Mammary epithelial cell (primary cell): ENCODE results near the gene EYS.

ENCODE experiments used
- EZH2 ChIP-seq: IDR thresholded peaks from 2 replicates; pipeline ENCODE4 v1.6.1; 2012; ENCODE audit warnings: low read length, inconsistent platforms, borderline replicate concordance
- TF ChIP-seq, protein P1 (sequence below), 2 donors: IDR thresholded peaks in 1 of 2; conservative IDR thresholded peaks in 1 of 2; 2 replicates each; pipeline ENCODE4 v1.5.1; 2011 to 2012; ENCODE audit warnings: inconsistent platforms in 2 of 2, low read length in 2 of 2, mild to moderate bottlenecking in 2 of 2, control low read depth in 1 of 2, low read depth in 1 of 2; ENCODE audit not compliant: insufficient read depth in 1 of 2; ENCODE audit errors: extremely low read depth in 1 of 2

DNA sequence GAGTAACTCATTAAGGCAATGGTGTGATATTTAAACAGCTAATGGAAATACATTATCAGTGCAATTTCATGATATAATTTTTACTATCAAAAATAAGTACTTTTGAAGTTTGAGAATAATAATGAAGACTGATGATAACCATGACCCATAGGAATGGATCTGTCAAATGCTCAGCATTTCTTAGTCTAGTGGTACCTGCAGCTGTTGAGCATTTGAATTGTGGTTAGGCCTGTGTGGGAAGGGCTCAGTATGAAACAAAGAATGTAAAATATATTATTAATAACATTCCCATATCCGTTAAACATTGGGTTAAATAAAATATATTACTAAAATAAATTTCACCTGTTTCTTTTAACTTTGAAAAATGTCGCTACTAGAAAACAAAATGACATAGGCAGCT, 1898.5 kb downstream of the EYS start:
- TF ChIP-seq, protein P1, sequence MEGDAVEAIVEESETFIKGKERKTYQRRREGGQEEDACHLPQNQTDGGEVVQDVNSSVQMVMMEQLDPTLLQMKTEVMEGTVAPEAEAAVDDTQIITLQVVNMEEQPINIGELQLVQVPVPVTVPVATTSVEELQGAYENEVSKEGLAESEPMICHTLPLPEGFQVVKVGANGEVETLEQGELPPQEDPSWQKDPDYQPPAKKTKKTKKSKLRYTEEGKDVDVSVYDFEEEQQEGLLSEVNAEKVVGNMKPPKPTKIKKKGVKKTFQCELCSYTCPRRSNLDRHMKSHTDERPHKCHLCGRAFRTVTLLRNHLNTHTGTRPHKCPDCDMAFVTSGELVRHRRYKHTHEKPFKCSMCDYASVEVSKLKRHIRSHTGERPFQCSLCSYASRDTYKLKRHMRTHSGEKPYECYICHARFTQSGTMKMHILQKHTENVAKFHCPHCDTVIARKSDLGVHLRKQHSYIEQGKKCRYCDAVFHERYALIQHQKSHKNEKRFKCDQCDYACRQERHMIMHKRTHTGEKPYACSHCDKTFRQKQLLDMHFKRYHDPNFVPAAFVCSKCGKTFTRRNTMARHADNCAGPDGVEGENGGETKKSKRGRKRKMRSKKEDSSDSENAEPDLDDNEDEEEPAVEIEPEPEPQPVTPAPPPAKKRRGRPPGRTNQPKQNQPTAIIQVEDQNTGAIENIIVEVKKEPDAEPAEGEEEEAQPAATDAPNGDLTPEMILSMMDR (conservative IDR thresholded peaks at IDR 0.05 in 1 of 2, IDR thresholded peaks at IDR 0.05 in 1 of 2; ENCODE audit: extremely low read depth in 1 of 2, insufficient read depth in 1 of 2, low read depth in 1 of 2, low read length in 2 of 2): no peak
- TF ChIP-seq EZH2: no peak
